H1 (cell line): ENCODE results near the gene FGB.

ENCODE experiments used
- EP300 ChIP-seq, 2 experiments: IDR thresholded peaks; 1 replicate in 1 of 2; 2 replicates in 1 of 2; pipeline ENCODE4 v1.6.1; 2011 to 2012; ENCODE audit warnings: low read depth in 2 of 2, low read length in 2 of 2, mild to moderate bottlenecking in 2 of 2, borderline replicate concordance in 1 of 2, inconsistent platforms in 1 of 2, moderate library complexity in 1 of 2
- JUND ChIP-seq: IDR thresholded peaks from 2 replicates; pipeline ENCODE4 v1.6.1; 2011; ENCODE audit warnings: mild to moderate bottlenecking, improper control_type of control experiment, low read length
- NRF1 ChIP-seq: IDR thresholded peaks from 2 replicates; pipeline ENCODE4 v1.6.1; 2011; ENCODE audit warnings: mild to moderate bottlenecking, low read depth, low read length, improper control_type of control experiment
- RAD21 ChIP-seq, 2 experiments: IDR thresholded peaks in 1 of 2; conservative IDR thresholded peaks in 1 of 2; 2 replicates each; pipeline ENCODE4 v1.6.1; 2011; ENCODE audit warnings: low read depth in 2 of 2, low read length in 2 of 2, improper control_type of control experiment in 1 of 2, inconsistent platforms in 1 of 2, mild to moderate bottlenecking in 1 of 2, moderate library complexity in 1 of 2
- RNF2 ChIP-seq: fragments of 200-900, 300-1000 bp; sonication (generic); IDR thresholded peaks from 2 replicates; pipeline ENCODE4 v1.7.1; 2016; ENCODE audit warnings: borderline replicate concordance, low read depth, mild to moderate bottlenecking, antibody characterized with exemption, low read length; ENCODE audit not compliant: poor library complexity, severe bottlenecking; ENCODE audit errors: missing control alignments
- TAF1 ChIP-seq: IDR thresholded peaks from 2 replicates; pipeline ENCODE4 v1.6.1; 2011; ENCODE audit warnings: mild to moderate bottlenecking, low read depth, low read length
- ZNF274 ChIP-seq: IDR thresholded peaks from 2 replicates; pipeline ENCODE4 v1.7.0; 2012; ENCODE audit warnings: low read length, borderline replicate concordance; ENCODE audit errors: extremely low read depth
- TF ChIP-seq, protein P1 (sequence below), 3 experiments: IDR thresholded peaks; 1 replicate in 2 of 3; 2 replicates in 1 of 3; pipeline versions ENCODE4 v1.5.1 to v1.6.1; 2011; ENCODE audit warnings: low read length in 3 of 3, mild to moderate bottlenecking in 3 of 3, inconsistent platforms in 2 of 3, low read depth in 1 of 3, moderate library complexity in 1 of 3; ENCODE audit not compliant: insufficient read depth in 1 of 3; ENCODE audit errors: control extremely low read depth in 1 of 3

DNA sequence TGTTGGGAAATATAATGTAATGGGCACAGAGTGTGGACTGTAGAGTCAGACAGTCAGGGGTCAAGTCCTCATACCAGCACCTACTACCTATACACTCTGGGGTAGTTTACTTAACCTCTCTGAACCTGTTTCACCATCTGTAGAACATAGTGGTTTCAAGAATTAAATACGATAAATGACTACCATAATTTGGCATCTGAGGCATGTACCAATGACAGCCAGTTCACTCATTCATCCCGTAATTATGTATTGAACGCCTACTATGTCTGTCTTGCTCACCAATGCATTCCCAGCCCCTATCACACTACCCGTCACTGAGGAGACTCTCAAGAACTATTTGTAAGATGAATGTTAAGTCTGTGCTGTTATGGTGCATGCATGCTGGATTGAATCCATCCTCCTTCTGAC, 2.0 kb upstream of the FGB start:
- TF ChIP-seq NRF1 (no peak), EP300 (IDR thresholded peaks at IDR 0.05; ENCODE audit: borderline replicate concordance in 1 of 2, low read depth in 2 of 2, low read length in 2 of 2) (no peak), ZNF274 (no peak), RAD21 (IDR thresholded peaks at IDR 0.05 in 1 of 2, conservative IDR thresholded peaks at IDR 0.05 in 1 of 2; ENCODE audit: low read depth in 2 of 2, low read length in 2 of 2) (no peak), JUND (no peak), RNF2 (no peak), TAF1 (no peak)
- TF ChIP-seq, protein P1, sequence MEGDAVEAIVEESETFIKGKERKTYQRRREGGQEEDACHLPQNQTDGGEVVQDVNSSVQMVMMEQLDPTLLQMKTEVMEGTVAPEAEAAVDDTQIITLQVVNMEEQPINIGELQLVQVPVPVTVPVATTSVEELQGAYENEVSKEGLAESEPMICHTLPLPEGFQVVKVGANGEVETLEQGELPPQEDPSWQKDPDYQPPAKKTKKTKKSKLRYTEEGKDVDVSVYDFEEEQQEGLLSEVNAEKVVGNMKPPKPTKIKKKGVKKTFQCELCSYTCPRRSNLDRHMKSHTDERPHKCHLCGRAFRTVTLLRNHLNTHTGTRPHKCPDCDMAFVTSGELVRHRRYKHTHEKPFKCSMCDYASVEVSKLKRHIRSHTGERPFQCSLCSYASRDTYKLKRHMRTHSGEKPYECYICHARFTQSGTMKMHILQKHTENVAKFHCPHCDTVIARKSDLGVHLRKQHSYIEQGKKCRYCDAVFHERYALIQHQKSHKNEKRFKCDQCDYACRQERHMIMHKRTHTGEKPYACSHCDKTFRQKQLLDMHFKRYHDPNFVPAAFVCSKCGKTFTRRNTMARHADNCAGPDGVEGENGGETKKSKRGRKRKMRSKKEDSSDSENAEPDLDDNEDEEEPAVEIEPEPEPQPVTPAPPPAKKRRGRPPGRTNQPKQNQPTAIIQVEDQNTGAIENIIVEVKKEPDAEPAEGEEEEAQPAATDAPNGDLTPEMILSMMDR (IDR thresholded peaks at IDR 0.05; ENCODE audit: control extremely low read depth in 1 of 3, insufficient read depth in 1 of 3, low read depth in 1 of 3, low read length in 3 of 3): no peak
